Activated T-cell treated with anti-CD3 and anti-CD28 coated beads, Interleukin-2, amount 50 U/mL, for 1 hour (primary cell): ENCODE results near the gene TAL1.
A peak's percentile ranks its signal among the peaks of the same experiment; 100 is the strongest.
"Not testable (repeated sequence)": the region's sequence is repeated elsewhere in the genome, so short reads cannot be mapped to it uniquely, and the experiment has no call there.

Experiments used
- DNase-seq: peaks from one replicate; pipeline ENCODE4 v3.0.0-alpha.2; 2020

The TAL1 gene

DNA sequence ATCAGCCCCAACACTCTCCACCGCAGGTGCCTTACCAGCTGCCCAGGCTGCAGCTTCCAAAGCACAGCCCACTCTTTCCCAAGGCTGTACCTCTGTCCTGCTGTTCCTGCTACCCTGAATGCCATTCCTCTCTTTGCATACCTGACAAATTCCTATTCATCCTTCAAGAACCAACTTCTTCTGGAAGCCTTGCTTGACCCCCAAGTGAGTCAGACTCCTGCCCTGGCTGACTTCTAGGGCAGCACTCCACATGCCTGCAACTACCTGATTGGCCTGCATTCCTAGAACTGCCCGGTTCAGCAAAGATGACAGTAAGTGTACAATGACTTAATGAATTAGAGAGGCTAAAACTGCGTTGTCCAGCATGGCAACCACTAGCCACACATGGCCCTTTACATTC, 21.4 kb downstream of the TAL1 start:
- DNase-seq: no peak

GRCh38 chr1:47209725-47210325, 22.2 kb downstream of the TAL1 start:
- no peak for DNase-seq

DNA sequence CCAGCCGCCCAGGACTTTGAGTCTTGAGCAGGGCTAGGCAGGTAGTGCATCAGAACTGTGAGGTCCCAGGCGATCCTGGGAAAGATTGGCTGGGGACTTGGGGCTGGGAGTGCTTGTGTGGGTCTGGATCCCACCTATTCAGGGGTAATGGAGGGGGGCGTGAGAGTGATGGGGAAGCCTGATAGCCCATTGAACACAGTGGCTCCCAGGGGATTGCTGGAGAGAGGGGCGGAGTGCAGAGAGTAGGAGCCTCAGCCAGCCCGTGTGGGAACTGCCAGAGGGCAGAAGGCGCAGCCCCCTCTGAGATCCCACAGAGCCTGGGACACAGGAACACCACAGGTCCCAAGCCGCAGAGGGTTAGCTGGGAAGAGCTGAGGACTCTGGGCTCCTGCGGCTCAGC, 22.9 kb downstream of the TAL1 start:
- DNase-seq: no peak

GRCh38 chr1:47208374-47208850, 23.6 kb downstream of the TAL1 start:
- no peak for DNase-seq

DNA sequence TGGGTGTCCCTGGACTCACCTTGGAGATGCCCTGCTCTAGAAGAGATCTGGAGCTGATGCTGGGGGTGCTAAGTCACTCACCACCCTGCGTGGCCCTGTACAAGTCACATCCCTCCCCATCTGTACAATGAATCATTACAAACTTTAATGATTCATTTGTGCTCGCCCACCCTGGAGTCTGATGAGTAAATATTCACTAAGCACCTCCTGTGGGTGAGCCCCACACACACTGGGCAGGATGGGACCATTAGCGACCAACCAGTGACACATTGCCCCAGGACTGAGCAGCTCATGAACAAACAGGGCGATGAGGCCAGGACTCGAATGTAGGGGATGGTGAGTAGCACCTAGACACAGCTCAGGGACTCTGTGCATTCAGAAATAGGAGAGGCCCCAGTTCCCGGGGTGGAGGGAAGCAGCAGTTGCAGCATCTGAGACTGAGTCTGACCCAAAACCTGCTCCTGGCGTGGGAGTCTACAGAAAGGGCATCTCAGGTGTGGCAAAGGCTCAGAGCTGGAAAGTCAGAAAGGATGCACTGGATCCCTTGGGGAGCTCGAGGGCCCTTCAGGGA, 24.1 kb downstream of the TAL1 start:
- DNase-seq: no peak

DNA sequence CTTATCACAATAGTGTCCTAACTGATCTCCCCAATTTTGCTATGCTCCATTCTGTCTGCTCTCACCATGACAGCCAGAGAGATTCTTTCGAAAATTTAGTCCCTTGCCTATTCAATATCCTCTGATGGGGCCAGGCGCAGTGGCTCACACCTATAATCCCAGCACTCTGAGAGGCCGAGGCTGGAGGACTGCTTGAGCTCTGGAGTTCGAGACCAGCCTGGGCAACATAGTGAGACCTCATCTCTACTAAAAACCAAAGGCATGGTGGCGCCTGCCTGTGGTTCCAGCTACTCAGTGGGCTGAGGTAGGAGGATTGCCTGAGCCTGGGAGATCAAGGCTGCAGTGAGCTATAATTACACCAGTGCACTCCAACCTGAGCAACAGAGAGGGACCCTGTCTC, 26.1 kb downstream of the TAL1 start:
- no peak for DNase-seq

- not testable (repeated sequence) for DNase-seq
Observed at GRCh38 chr1:47203504-47203903, 28.5 kb downstream of the TAL1 start.

DNA sequence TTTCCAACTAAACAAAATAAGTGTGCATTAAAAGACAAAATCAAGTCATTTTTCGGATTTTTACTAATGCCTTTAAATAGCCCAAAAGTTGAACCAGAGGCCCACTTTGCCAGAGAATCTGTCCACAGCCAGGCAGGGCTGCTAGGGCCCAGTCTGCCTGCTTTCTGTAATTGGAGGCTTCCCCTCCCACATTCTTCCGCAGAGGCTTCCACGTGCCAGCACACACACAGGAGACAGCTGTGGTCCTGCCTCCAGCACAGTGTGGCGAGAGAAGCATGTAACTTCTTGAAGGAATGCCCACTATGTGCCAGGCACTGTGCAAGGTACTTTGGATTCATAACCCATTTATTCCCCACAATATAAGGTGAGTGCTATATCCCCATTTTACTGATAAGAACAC, 30.8 kb downstream of the TAL1 start:
- no peak for DNase-seq

GRCh38 chr1:47198214-47198613, 33.8 kb downstream of the TAL1 start:
- DNase-seq: no peak

GRCh38 chr1:47196622-47197021, 35.4 kb downstream of the TAL1 start:
- DNase-seq: no peak

DNA sequence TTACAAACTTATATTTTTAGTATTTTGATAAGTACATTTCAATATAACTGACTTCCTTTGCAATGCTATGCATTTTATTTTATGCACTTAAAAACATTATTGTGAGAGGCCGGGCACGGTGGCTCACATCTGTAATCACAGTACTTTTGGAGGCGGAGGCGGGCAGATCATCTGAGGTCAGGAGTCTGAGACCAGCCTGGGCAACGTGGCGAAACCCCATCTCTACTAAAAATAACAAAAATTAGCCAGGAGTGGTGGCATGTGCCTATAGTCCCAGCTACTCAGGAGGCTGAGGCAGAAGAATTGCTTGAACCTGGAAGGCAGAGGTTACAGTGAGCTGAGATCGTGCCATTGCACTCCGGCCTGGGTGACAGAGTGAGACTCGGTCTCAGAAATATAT, 36.0 kb downstream of the TAL1 start:
- DNase-seq: not testable (repeated sequence)

DNA sequence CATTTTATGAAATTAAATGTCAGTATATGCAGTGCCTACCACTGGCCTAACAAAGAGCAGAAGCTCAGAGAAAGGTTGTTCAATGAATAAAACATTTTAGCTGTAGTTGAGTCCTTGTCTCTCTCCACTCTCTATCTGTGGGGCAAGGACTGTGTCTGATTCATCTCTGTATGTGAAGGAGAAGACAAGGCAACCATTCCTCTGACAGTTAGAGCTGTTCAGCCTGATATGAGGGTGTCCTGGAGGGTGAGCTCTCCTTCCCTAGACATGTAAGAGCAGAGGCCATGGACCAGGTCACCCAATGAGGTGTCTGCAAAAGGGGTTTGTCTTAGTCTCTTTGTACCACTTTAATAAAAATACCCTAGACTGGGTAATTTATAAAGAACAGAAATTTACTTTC, 37.7 kb downstream of the TAL1 start:
- no peak for DNase-seq

DNA sequence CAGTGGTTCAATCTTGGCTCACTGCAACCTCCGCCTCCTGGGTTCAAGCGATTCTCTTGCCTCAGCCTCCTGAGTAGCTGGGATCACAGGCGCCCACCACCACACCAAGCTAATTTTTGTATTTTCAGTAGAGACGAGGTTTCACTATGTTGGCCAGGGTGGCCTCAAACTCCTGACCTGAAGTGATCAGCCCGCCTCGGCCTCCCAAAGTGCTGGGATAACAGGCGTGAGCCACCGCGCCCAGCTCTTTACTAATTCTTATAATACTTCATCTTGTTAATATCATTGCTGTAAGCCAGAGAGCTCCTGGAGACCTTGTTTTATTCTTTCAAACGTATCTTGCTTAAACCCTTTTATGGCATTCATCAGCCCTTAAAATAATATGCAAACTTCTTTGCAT, 38.5 kb downstream of the TAL1 start:
- not testable (repeated sequence) for DNase-seq

DNA sequence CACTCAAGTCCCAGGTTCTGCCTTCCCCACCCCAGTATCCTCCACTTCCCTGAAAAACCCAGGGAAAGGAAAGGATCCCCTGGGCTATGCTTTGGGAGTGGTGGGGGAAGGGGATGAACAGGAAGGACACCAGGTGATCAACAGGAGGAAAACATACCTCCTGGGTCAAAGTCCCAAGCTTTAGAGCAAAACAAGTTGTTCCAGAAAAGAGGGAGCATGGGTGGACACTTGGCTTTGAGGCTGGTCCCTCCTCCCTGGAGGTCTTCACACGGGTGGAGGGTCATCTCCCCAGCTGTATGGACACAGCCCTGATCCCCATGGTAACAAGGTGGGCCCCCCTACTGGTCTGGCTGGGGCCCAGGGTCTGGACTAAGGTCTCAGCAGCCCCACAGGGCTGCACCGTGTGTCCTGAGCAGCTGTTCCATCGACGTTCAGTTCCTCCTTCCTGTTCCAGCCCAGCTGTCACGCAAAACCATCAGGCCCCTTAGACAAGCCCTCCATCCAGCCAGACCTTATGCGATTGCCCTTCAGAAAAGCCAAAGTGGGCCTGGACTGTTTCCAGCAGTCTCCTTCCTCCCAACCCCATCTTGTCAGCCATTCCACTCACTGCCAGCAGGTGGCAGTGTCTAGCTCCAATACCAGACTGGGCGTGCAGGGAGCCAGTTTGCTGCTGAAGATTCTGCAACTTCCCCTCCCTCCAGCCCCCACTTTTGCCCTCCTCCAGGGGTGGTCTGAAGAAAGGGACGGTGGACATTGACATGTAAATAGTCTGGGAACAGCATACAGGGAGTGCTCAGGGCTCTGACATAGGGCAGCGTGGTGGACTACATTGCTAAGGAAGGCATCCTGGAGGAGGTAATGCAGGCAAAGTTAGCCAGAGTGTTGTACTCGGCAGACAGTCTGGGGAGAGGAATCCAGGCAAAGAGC, 39.3 kb downstream of the TAL1 start:
- peak; percentile 69 for DNase-seq

- no peak for DNase-seq
Observed at GRCh38 chr1:47191940-47192457, 40.0 kb downstream of the TAL1 start.

DNA sequence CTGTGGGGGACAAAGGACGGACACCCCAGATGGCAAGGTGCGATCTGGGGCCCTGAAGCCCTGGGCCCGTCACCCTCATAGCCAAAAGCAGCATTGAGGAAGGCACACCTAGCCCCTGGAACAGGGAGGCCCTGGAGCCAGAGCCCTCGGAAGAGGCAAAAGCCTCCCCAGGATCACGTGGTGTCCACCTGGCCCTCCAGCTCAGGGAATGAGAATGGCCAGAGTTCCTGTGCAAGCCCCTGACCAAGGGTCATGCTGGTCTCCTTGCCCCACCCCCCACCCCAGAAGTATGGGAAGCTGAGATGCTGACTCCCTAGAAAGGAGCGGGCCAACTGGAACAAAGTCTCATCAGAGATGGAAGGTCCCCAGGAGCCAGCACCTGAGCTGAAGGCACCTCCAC, 41.2 kb downstream of the TAL1 start:
- DNase-seq: no peak

DNA sequence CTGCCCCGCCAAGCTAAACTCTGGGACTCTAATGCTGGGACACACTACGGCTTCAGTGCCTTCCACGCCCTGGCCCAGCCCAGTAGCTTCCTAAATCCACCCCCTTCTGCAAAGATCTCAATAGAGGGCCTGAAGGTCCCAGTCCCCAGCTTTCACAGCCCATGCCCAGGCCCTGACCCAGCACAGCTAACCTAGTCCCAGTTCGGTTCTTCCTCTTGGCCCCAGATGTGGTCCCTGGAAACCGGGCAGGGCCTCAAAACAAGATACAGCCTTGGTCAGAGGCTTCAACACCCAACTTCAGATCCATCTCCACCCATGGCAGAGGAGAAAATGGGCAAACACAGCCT, 41.5 kb downstream of the TAL1 start:
- DNase-seq: no peak

- no peak for DNase-seq
Observed at GRCh38 chr1:47189844-47190508, 42.0 kb downstream of the TAL1 start, which contains the start of gene PDZK1IP1. PDZK1IP1 (minus strand) TSS chr1:47190036; CDS start chr1:47189932, 104 bp downstream.

DNA sequence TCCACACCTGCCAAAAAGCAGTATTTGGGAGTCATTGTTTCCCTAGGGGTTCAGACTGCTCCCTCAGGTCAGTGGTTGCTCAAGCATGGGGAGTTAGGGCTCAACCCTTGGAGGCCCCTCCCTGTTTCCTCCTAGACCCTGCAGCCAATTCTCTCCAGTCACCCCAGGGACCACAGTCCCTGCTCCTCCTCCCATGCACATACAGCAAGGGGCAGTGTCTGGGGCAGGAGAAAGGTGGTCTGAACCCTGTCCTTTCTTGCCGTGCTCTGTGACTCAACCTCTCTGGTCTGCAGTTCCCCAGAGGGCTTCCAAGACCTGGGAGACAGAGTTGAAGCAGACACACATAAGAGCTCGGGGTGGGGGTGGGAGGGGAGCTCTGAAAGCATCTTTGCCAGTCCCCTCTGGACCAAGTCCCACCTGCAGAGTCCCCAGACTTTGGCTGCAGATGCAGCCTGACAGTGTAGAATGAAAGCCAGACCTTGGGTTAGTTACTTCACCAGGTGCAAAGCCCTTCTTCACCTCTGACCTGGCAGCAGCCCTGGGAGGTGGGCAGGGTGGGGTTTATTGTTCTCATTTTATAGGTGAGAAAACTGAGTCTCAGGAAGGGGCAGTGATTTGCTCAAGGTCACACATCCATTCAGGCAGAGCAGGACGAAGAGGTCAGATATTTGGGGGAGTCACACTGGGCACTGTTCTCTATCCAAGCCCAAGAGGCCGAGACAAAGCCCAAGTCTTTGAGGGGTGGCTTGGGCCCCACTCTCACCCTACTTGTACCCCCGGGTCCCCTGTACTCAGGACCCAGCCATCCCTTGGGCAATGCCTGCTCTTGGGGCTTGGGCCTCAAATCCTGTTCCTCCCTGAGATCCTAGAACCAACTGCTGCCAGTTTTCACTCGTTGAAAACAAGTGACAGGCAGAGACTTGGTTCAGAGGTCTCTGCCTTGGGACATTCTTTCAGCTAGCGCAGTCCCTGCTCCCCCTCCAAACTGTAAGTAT, 42.9 kb downstream of the TAL1 start:
- DNase-seq: no peak

GRCh38 chr1:47187926-47188250, 44.1 kb downstream of the TAL1 start:
- DNase-seq: no peak

- no peak for DNase-seq
Observed at GRCh38 chr1:47187231-47187925, 44.6 kb downstream of the TAL1 start.
